HG03139 (cell line): Measurements from ENCODE around the gene PLEKHA7.
A peak's percentile ranks its signal among the peaks of the same experiment; 100 is the strongest.

Experiments used
- ATAC-seq: cut with Tn5 transposase; IDR thresholded peaks from one replicate; pipeline ENCODE4 v1.9.1; 2021; ENCODE audit not compliant: unreplicated experiment

The PLEKHA7 gene

GRCh38 chr11:16854979-16855378 is 159.2 kb downstream of the PLEKHA7 start:
- no peak for ATAC-seq

GRCh38 chr11:16853859-16854258 is 160.4 kb downstream of the PLEKHA7 start:
- no peak for ATAC-seq

- ATAC-seq = no peak
Measured at GRCh38 chr11:16853266-16853665, 160.9 kb downstream of the PLEKHA7 start.

- no peak for ATAC-seq
Measured at GRCh38 chr11:16846305-16846704, 167.9 kb downstream of the PLEKHA7 start.

GRCh38 chr11:16844268-16844771 is 169.9 kb downstream of the PLEKHA7 start:
- no peak for ATAC-seq

GRCh38 chr11:16843294-16843693 is 170.9 kb downstream of the PLEKHA7 start:
- no peak for ATAC-seq

- no peak for ATAC-seq
Measured at GRCh38 chr11:16841984-16842383, 172.2 kb downstream of the PLEKHA7 start.

- ATAC-seq = no peak
Measured at GRCh38 chr11:16841481-16841880, 172.7 kb downstream of the PLEKHA7 start.

GRCh38 chr11:16840951-16841350 is 173.3 kb downstream of the PLEKHA7 start:
- ATAC-seq = no peak

- ATAC-seq = no peak
Measured at GRCh38 chr11:16839821-16840220, 174.4 kb downstream of the PLEKHA7 start.

GRCh38 chr11:16834384-16834783 is 179.8 kb downstream of the PLEKHA7 start:
- no peak for ATAC-seq

GRCh38 chr11:16833026-16833425 is 181.2 kb downstream of the PLEKHA7 start:
- no peak for ATAC-seq

GRCh38 chr11:16832193-16832539 is 182.0 kb downstream of the PLEKHA7 start:
- ATAC-seq = no peak

GRCh38 chr11:16831316-16832192 is 182.7 kb downstream of the PLEKHA7 start:
- ATAC-seq = no peak

GRCh38 chr11:16827139-16827538 is 187.1 kb downstream of the PLEKHA7 start:
- no peak for ATAC-seq

GRCh38 chr11:16825968-16826367 is 188.2 kb downstream of the PLEKHA7 start:
- ATAC-seq = no peak

GRCh38 chr11:16825101-16825500 is 189.1 kb downstream of the PLEKHA7 start:
- no peak for ATAC-seq

- peak; percentile 80 for ATAC-seq
Measured at GRCh38 chr11:16820324-16821092, 193.7 kb downstream of the PLEKHA7 start.

- no peak for ATAC-seq
Measured at GRCh38 chr11:16818284-16818683, 195.9 kb downstream of the PLEKHA7 start.

- no peak for ATAC-seq
Measured at GRCh38 chr11:16817351-16817750, 196.9 kb downstream of the PLEKHA7 start.

- no peak for ATAC-seq
Measured at GRCh38 chr11:16816358-16817270, 197.6 kb downstream of the PLEKHA7 start.
